SW 1271 (cell line): Measurements from ENCODE around the gene AK9.
"Not testable (repeated sequence)": the region's sequence is repeated elsewhere in the genome, so short reads cannot be mapped to it uniquely, and the experiment has no call there.

Experiments used
- DNase-seq, 2 experiments: peaks; one replicate each; lab custom pipeline; 2025; lab: John Stamatoyannopoulos, UW

Gene AK9

GRCh38 chr6:109625199-109625598, 65.8 kb downstream of the AK9 start:
- no peak for DNase-seq

GRCh38 chr6:109623288-109623687, 67.7 kb downstream of the AK9 start:
- DNase-seq, result no peak

GRCh38 chr6:109612268-109612667, 78.7 kb downstream of the AK9 start:
- no peak for DNase-seq

- no peak for DNase-seq
These were observed 79.5 kb downstream of the AK9 start for GRCh38 chr6:109611502-109611901.

GRCh38 chr6:109610590-109610989, 80.4 kb downstream of the AK9 start:
- DNase-seq, result no peak

GRCh38 chr6:109609737-109610136, 81.3 kb downstream of the AK9 start:
- no peak for DNase-seq

- DNase-seq, result no peak
These were observed 84.6 kb downstream of the AK9 start for GRCh38 chr6:109606359-109606758.

- DNase-seq, result peak in 1 of 2 experiments; percentile 33
These were observed 95.0 kb downstream of the AK9 start for GRCh38 chr6:109595998-109596397.

- no peak for DNase-seq
These were observed 110.5 kb downstream of the AK9 start for GRCh38 chr6:109580519-109580918.

GRCh38 chr6:109579361-109579760, 111.6 kb downstream of the AK9 start:
- no peak for DNase-seq

GRCh38 chr6:109569901-109570300, 121.1 kb downstream of the AK9 start:
- not testable (repeated sequence) for DNase-seq

- no peak for DNase-seq
These were observed 129.2 kb downstream of the AK9 start for GRCh38 chr6:109561844-109562243.

- DNase-seq, result no peak
These were observed 159.6 kb downstream of the AK9 start for GRCh38 chr6:109531446-109531845.

GRCh38 chr6:109527989-109528388, 163.0 kb downstream of the AK9 start:
- peak in 1 of 2 experiments; percentile 45 for DNase-seq

- DNase-seq, result peak in 1 of 2 experiments; percentile 65
These were observed 163.9 kb downstream of the AK9 start for GRCh38 chr6:109526905-109527628.

- DNase-seq, result no peak
These were observed 166.9 kb downstream of the AK9 start for GRCh38 chr6:109524129-109524528.

- no peak for DNase-seq
These were observed 167.5 kb downstream of the AK9 start for GRCh38 chr6:109523478-109523877.

- no peak for DNase-seq
These were observed 169.9 kb downstream of the AK9 start for GRCh38 chr6:109521080-109521479.

GRCh38 chr6:109519647-109520046, 171.4 kb downstream of the AK9 start:
- DNase-seq, result not testable (repeated sequence)

GRCh38 chr6:109516929-109517328, 174.1 kb downstream of the AK9 start:
- DNase-seq, result no peak

GRCh38 chr6:109515781-109516409, 175.1 kb downstream of the AK9 start:
- no peak for DNase-seq

- no peak for DNase-seq
These were observed 176.1 kb downstream of the AK9 start for GRCh38 chr6:109514946-109515345.

GRCh38 chr6:109513571-109514071, 177.4 kb downstream of the AK9 start:
- no peak for DNase-seq
